ENCODE results near the gene EXOSC6.
"Not testable (repeated sequence)": the region's sequence is repeated elsewhere in the genome, so short reads cannot be mapped to it uniquely, and the experiment has no call there.

The EXOSC6 gene

GRCh38 chr16:70250748-70251628 lies 752 bp downstream of the EXOSC6 start:
- TF ChIP-seq, protein P1, sequence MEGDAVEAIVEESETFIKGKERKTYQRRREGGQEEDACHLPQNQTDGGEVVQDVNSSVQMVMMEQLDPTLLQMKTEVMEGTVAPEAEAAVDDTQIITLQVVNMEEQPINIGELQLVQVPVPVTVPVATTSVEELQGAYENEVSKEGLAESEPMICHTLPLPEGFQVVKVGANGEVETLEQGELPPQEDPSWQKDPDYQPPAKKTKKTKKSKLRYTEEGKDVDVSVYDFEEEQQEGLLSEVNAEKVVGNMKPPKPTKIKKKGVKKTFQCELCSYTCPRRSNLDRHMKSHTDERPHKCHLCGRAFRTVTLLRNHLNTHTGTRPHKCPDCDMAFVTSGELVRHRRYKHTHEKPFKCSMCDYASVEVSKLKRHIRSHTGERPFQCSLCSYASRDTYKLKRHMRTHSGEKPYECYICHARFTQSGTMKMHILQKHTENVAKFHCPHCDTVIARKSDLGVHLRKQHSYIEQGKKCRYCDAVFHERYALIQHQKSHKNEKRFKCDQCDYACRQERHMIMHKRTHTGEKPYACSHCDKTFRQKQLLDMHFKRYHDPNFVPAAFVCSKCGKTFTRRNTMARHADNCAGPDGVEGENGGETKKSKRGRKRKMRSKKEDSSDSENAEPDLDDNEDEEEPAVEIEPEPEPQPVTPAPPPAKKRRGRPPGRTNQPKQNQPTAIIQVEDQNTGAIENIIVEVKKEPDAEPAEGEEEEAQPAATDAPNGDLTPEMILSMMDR (IDR thresholded peaks at IDR 0.05; ENCODE audit: low read depth, low read length) = peak; percentile 26; the same call in 1 of the 2 replicates
- H3K27ac ChIP-seq = peak overlapping the region; percentile 81
- no peaks in the 10 kb centered on the region for H3K27me3 ChIP-seq (ENCODE audit: insufficient read depth, low read depth, severe bottlenecking)
- H3K9me3 ChIP-seq (ENCODE audit: severe bottlenecking) = no peaks in the 10 kb centered on the region
- peak; percentile 59 for DNase-seq
- H3K36me3 ChIP-seq = peaks cover 46% of the 10 kb centered on the region
- peak overlapping the region; percentile 65 for H3K4me3 ChIP-seq (ENCODE audit: low read depth, low read length)

DNA sequence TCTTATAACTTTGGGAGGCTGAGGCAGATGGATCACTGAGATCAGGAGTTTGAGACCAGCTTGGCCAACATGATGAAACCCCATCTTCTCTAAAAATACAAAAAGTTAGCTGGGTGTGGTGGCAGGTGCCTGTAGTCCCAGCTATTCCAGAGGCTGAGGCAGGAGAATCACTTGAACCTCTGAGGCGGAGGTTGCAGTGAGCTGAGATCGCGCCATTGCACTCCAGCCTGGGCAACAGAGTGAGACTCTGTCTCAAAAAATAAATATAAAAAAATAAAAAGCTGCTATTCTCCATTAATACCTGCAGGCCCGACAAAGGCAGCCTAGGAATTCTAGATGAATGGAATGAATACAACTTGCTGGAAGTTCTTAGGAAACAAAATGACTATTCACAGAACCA lies 2.0 kb downstream of the EXOSC6 start:
- peaks cover 35% of the 10 kb centered on the region for H3K36me3 ChIP-seq
- H3K9me3 ChIP-seq (ENCODE audit: severe bottlenecking); DNase-seq; H3K27ac ChIP-seq; H3K27me3 ChIP-seq (ENCODE audit: insufficient read depth, low read depth, severe bottlenecking); H3K4me3 ChIP-seq (ENCODE audit: low read depth, low read length): not testable (repeated sequence)

DNA sequence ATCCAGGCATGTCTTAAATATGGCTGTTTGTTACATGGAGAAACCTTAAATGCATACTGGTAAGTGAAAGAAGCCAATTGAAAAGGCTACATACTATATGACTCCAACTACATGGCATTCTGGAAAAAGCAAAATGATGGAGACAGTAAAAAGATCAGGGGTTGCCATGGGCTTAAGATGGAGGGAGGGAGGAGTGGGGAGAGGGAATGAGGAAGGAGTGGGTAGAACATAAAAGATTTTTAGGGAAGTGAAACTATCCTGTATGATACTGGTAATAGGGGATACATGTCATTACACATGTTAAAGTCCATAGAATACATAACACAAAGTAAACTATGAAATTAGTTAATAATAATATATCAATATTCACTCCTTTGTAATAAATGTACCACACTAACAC lies 13.0 kb downstream of the EXOSC6 start:
- DNase-seq; H3K27ac ChIP-seq; H3K27me3 ChIP-seq (ENCODE audit: insufficient read depth, low read depth, severe bottlenecking); H3K9me3 ChIP-seq (ENCODE audit: severe bottlenecking); H3K4me3 ChIP-seq (ENCODE audit: low read depth, low read length); H3K36me3 ChIP-seq: not testable (repeated sequence)

DNA sequence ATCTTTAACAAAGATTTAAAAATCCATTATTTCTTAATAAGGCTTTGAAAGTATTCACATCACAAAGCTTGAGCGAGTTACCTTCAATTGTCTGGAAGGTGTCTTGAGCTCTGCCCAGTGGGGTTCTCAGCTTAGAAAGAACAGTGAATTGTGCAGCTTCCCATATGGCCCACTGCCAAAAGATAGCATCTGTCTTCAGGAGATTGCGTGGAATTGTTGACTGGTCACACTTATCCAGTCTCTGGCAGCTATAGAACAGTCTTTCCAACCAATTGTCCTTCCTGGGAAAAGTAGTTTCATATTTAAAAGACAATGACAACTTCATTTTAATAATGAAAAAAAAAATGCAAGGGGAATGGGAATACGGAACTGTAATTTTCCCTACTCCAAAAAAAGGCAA lies 19.9 kb downstream of the EXOSC6 start:
- not testable (repeated sequence) for H3K9me3 ChIP-seq (ENCODE audit: severe bottlenecking); H3K4me3 ChIP-seq (ENCODE audit: low read depth, low read length); H3K27me3 ChIP-seq (ENCODE audit: insufficient read depth, low read depth, severe bottlenecking); DNase-seq; H3K36me3 ChIP-seq; H3K27ac ChIP-seq

GRCh38 chr16:70226024-70226423 lies 25.7 kb downstream of the EXOSC6 start:
- not testable (repeated sequence) for H3K27ac ChIP-seq; DNase-seq; H3K4me3 ChIP-seq (ENCODE audit: low read depth, low read length); H3K9me3 ChIP-seq (ENCODE audit: severe bottlenecking); H3K36me3 ChIP-seq; H3K27me3 ChIP-seq (ENCODE audit: insufficient read depth, low read depth, severe bottlenecking)

DNA sequence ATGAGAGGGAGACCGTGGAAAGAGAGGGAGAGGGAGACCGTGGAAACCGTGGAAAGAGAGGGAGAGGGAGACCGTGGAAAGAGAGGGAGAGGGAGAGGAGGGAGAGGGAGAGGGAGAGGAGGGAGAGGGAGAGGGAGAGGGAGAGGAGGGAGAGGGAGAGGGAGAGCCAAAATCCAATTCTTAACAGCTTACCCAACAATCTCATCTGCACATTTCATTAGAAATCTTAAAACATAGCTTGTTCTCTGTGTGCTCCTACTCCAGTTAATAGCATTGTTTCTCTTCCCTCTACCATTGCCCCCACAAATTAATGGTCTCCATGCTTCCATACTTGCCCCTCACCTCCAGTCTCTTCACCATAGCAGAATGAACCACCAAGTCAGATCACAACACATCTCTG lies 26.3 kb downstream of the EXOSC6 start:
- H3K4me3 ChIP-seq (ENCODE audit: low read depth, low read length); DNase-seq; H3K27me3 ChIP-seq (ENCODE audit: insufficient read depth, low read depth, severe bottlenecking); H3K9me3 ChIP-seq (ENCODE audit: severe bottlenecking); H3K27ac ChIP-seq; H3K36me3 ChIP-seq: not testable (repeated sequence)

- not testable (repeated sequence) for H3K27ac ChIP-seq; H3K27me3 ChIP-seq (ENCODE audit: insufficient read depth, low read depth, severe bottlenecking); H3K4me3 ChIP-seq (ENCODE audit: low read depth, low read length); DNase-seq; H3K36me3 ChIP-seq; H3K9me3 ChIP-seq (ENCODE audit: severe bottlenecking)
Measured at GRCh38 chr16:70224645-70225044, 27.1 kb downstream of the EXOSC6 start.

GRCh38 chr16:70223971-70224513 lies 27.7 kb downstream of the EXOSC6 start:
- DNase-seq; H3K9me3 ChIP-seq (ENCODE audit: severe bottlenecking); H3K36me3 ChIP-seq; H3K27me3 ChIP-seq (ENCODE audit: insufficient read depth, low read depth, severe bottlenecking); H3K4me3 ChIP-seq (ENCODE audit: low read depth, low read length): not testable (repeated sequence)
- peak overlapping the region; percentile 68 for H3K27ac ChIP-seq

GRCh38 chr16:70223216-70223615 lies 28.5 kb downstream of the EXOSC6 start:
- DNase-seq; H3K27me3 ChIP-seq (ENCODE audit: insufficient read depth, low read depth, severe bottlenecking); H3K27ac ChIP-seq; H3K9me3 ChIP-seq (ENCODE audit: severe bottlenecking); H3K36me3 ChIP-seq; H3K4me3 ChIP-seq (ENCODE audit: low read depth, low read length): not testable (repeated sequence)

- not testable (repeated sequence) for DNase-seq; H3K4me3 ChIP-seq (ENCODE audit: low read depth, low read length); H3K27ac ChIP-seq; H3K9me3 ChIP-seq (ENCODE audit: severe bottlenecking); H3K36me3 ChIP-seq; H3K27me3 ChIP-seq (ENCODE audit: insufficient read depth, low read depth, severe bottlenecking)
Measured at GRCh38 chr16:70222574-70222973, 29.2 kb downstream of the EXOSC6 start.

- H3K27ac ChIP-seq; DNase-seq; H3K27me3 ChIP-seq (ENCODE audit: insufficient read depth, low read depth, severe bottlenecking); H3K9me3 ChIP-seq (ENCODE audit: severe bottlenecking); H3K36me3 ChIP-seq; H3K4me3 ChIP-seq (ENCODE audit: low read depth, low read length): not testable (repeated sequence)
Measured at GRCh38 chr16:70218586-70218985, 33.2 kb downstream of the EXOSC6 start.

- not testable (repeated sequence) for H3K27me3 ChIP-seq (ENCODE audit: insufficient read depth, low read depth, severe bottlenecking); H3K36me3 ChIP-seq; H3K4me3 ChIP-seq (ENCODE audit: low read depth, low read length); H3K9me3 ChIP-seq (ENCODE audit: severe bottlenecking); DNase-seq
- H3K27ac ChIP-seq = peak overlapping the region; percentile 47; the same call in 1 of the 2 replicates
Measured at GRCh38 chr16:70206382-70206781, 45.4 kb downstream of the EXOSC6 start.

DNA sequence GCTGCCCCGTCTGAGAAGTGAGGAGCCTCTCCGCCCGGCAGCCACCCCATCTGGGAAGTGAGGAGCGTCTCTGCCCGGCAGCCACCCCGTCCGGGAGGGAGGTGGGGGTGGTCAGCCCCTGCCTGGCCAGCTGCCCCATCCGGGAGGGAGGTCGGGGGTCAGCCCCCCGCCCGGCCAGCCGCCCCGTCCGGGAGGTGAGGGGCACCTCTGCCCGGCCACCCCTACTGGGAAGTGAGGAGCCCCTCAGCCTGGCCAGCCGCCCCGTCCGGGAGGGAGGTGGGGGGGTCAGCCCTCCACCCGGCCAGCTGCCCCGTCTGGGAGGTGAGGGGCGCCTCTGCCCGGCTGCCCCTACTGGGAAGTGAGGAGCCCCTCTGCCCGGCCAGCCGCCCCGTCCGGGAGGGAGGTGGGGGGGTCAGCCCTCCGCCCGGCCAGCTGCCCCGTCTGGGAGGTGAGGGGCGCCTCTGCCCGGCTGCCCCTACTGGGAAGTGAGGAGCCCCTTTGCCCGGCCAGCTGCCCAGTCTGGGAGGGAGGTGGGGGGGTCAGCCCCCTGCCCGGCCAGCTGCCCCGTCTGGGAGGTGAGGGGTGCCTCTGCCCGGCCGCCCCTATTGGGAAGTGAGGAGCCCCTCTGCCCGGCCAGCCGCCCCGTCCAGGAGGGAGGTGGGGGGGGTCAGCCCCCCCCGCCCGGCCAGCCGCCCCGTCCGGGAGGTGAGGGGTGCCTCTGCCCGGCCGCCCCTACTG lies 46.9 kb downstream of the EXOSC6 start:
- not testable (repeated sequence) for DNase-seq; H3K27me3 ChIP-seq (ENCODE audit: insufficient read depth, low read depth, severe bottlenecking); H3K36me3 ChIP-seq; H3K4me3 ChIP-seq (ENCODE audit: low read depth, low read length); H3K27ac ChIP-seq; H3K9me3 ChIP-seq (ENCODE audit: severe bottlenecking)

Data from WERI-Rb-1 (cell line).